PC-9 (cell line): ENCODE results near the gene ATP2B2.

Experiments
- CTCF ChIP-seq: fragments of 200-600 bp; sonication (generic); conservative IDR thresholded peaks from 2 replicates; pipeline ENCODE4 v1.6.1; 2017; ENCODE audit warnings: mixed run types, antibody characterized with exemption, mild to moderate bottlenecking, moderate library complexity
- EZH2 ChIP-seq: fragments of 200-600 bp; sonication (generic); IDR thresholded peaks from 2 replicates; pipeline ENCODE4 v1.8.0; 2017; ENCODE audit warnings: antibody characterized with exemption, low read depth

GRCh38 chr3:10387881-10388609 lies 117.3 kb downstream of the ATP2B2 start:
- TF ChIP-seq CTCF (no peak), EZH2 (no peak)
